Gastrocnemius medialis (tissue), 4 donors: ENCODE results near the gene ATP2A2.

Source experiments
- CTCF ChIP-seq, 5 experiments: fragments of 450-650 bp in 3 of 5; fragments of 200-600 bp in 2 of 5; sonication (generic) in 2 of 5; IDR thresholded peaks in 4 of 5; conservative IDR thresholded peaks in 1 of 5; 1 replicate in 4 of 5; 2 replicates in 1 of 5; pipeline ENCODE4 v1.5.1; 2016 to 2019; ENCODE audit warnings: antibody characterized with exemption in 5 of 5, mild to moderate bottlenecking in 3 of 5, moderate library complexity in 3 of 5
- POLR2A ChIP-seq, 2 donors: fragments of 450-650 bp; IDR thresholded peaks; one replicate each; pipeline ENCODE4 v1.6.1; 2017; ENCODE audit warnings: antibody characterized with exemption in 2 of 2, mild to moderate bottlenecking in 2 of 2, moderate library complexity in 2 of 2

GRCh38 chr12:110279566-110280375, 1.3 kb upstream of the ATP2A2 start:
- TF ChIP-seq CTCF (IDR thresholded peaks at IDR 0.05 in 4 of 5, conservative IDR thresholded peaks at IDR 0.05 in 1 of 5) (no peak), POLR2A (IDR thresholded peaks at IDR 0.05) (no peak)
